Vagina (tissue), 2 donors: ENCODE results near the gene CHAT. TPM values are rescaled to one million over a fixed set of nuclear protein-coding genes. Genes with fewer than 3 reads are reported as not detected.
A peak's percentile ranks its signal among the peaks of the same experiment; 100 is the strongest.

ENCODE experiments used
- DNase-seq, 2 donors: peaks; one replicate each; pipeline ENCODE4 v3.0.0-alpha.2; 2017; ENCODE audit errors: extremely low spot score in 2 of 2
- H3K27ac ChIP-seq: fragments of 200-600 bp; sonication (generic); one replicate; pipeline ENCODE4 v1.5.1; 2019
- H3K27me3 ChIP-seq: fragments of 200-600 bp; sonication (generic); one replicate; pipeline ENCODE4 v1.5.1; 2019
- H3K36me3 ChIP-seq, 2 donors: fragments of 200-600 bp; sonication (generic); one replicate each; pipeline ENCODE4 v1.5.1; 2017 to 2019
- H3K4me1 ChIP-seq: fragments of 200-600 bp; sonication (generic); one replicate; pipeline ENCODE4 v1.5.1; 2019
- H3K4me3 ChIP-seq, 2 donors: fragments of 200-600 bp; sonication (generic); 1 replicate in 1 of 2; 2 replicates in 1 of 2; pipeline ENCODE4 v1.5.1; 2016 to 2019
- H3K9me3 ChIP-seq: fragments of 200-600 bp; sonication (generic); one replicate; pipeline ENCODE4 v1.5.1; 2019
- CTCF ChIP-seq, 3 experiments: fragments of 450-650 bp in 2 of 3; fragments of 200-600 bp in 1 of 3; sonication (generic) in 1 of 3; IDR thresholded peaks; one replicate each; pipeline ENCODE4 v1.5.1; 2017 to 2019; ENCODE audit warnings: antibody characterized with exemption in 3 of 3, mild to moderate bottlenecking in 2 of 3, moderate library complexity in 2 of 3
- POLR2A ChIP-seq, 2 donors: fragments of 450-650 bp; IDR thresholded peaks; one replicate each; pipeline ENCODE4 v1.6.1; 2017; ENCODE audit warnings: antibody characterized with exemption in 2 of 2, mild to moderate bottlenecking in 2 of 2, moderate library complexity in 2 of 2
- POLR2AphosphoS5 ChIP-seq, 2 donors: sonication (generic); formaldehyde crosslinking; IDR thresholded peaks; one replicate each; pipeline ENCODE4 v1.9.0; 2017; ENCODE audit warnings: antibody characterized with exemption in 2 of 2, mild to moderate bottlenecking in 2 of 2, low read depth in 1 of 2; ENCODE audit not compliant: insufficient read depth in 1 of 2
- intact Hi-C: fragments of 100-400 bp; cut with DNase I; formaldehyde crosslinking; loops from one replicate; pipeline ENCODE4 v1.15.1; 2023
- total RNA-seq: library from RNA; depleted of rRNA; stranded (reverse); fragments of >200 nt; gene quantifications from one replicate; pipeline ENCODE4 v1.2.3, GENCODE V29; 2016

The CHAT gene
- total RNA-seq, 1 donor from 2014 or later, result not detected

- no peaks in the 10 kb centered on the region for H3K9me3 ChIP-seq
- TF ChIP-seq POLR2AphosphoS5 (IDR thresholded peaks at IDR 0.05; ENCODE audit: insufficient read depth in 1 of 2, low read depth in 1 of 2), result no peak
- no peak for TF ChIP-seq CTCF (IDR thresholded peaks at IDR 0.05)
- TF ChIP-seq POLR2A (IDR thresholded peaks at IDR 0.05), result no peak
- H3K4me1 ChIP-seq, result no peaks in the 10 kb centered on the region
- H3K4me3 ChIP-seq, result no peak overlapping the region
- no peaks in the 10 kb centered on the region for H3K36me3 ChIP-seq
- intact Hi-C loops, result no loop called here
- H3K27ac ChIP-seq, result no peak overlapping the region
- DNase-seq, result peak; percentile 56 to 67
- H3K27me3 ChIP-seq, result no peaks in the 10 kb centered on the region
These were observed 19.8 kb upstream of the CHAT start for GRCh38 chr10:49593998-49594397.

GRCh38 chr10:49594594-49594993, 19.2 kb upstream of the CHAT start:
- Histone ChIP-seq H3K4me3 (no peak overlapping the region), H3K36me3 (no peaks in the 10 kb centered on the region), H3K27ac (no peak overlapping the region), H3K27me3 (no peaks in the 10 kb centered on the region), H3K4me1 (no peaks in the 10 kb centered on the region), H3K9me3 (no peaks in the 10 kb centered on the region)
- DNase-seq, result peak; percentile 25 to 60
- intact Hi-C loops, result no loop called here
- peak; percentile 12 to 53 (median 30) for TF ChIP-seq CTCF (IDR thresholded peaks at IDR 0.05)
- no peak for TF ChIP-seq POLR2A (IDR thresholded peaks at IDR 0.05)
- no peak for TF ChIP-seq POLR2AphosphoS5 (IDR thresholded peaks at IDR 0.05; ENCODE audit: insufficient read depth in 1 of 2, low read depth in 1 of 2)

GRCh38 chr10:49595003-49595712, 18.7 kb upstream of the CHAT start:
- Histone ChIP-seq H3K27ac (no peak overlapping the region), H3K4me1 (no peaks in the 10 kb centered on the region), H3K4me3 (no peak overlapping the region), H3K27me3 (no peaks in the 10 kb centered on the region), H3K36me3 (no peaks in the 10 kb centered on the region), H3K9me3 (no peaks in the 10 kb centered on the region)
- intact Hi-C loops, result no loop called here
- TF ChIP-seq POLR2A (IDR thresholded peaks at IDR 0.05), result no peak
- TF ChIP-seq CTCF (IDR thresholded peaks at IDR 0.05), result no peak
- TF ChIP-seq POLR2AphosphoS5 (IDR thresholded peaks at IDR 0.05; ENCODE audit: insufficient read depth in 1 of 2, low read depth in 1 of 2), result no peak
- peak; percentile 72 to 81 for DNase-seq

GRCh38 chr10:49595713-49596492, 17.9 kb upstream of the CHAT start:
- Histone ChIP-seq H3K4me3 (no peak overlapping the region), H3K27ac (no peak overlapping the region), H3K4me1 (no peaks in the 10 kb centered on the region), H3K27me3 (no peaks in the 10 kb centered on the region), H3K36me3 (no peaks in the 10 kb centered on the region), H3K9me3 (no peaks in the 10 kb centered on the region)
- TF ChIP-seq POLR2A (IDR thresholded peaks at IDR 0.05), result no peak
- no peak for TF ChIP-seq POLR2AphosphoS5 (IDR thresholded peaks at IDR 0.05; ENCODE audit: insufficient read depth in 1 of 2, low read depth in 1 of 2)
- no peak for TF ChIP-seq CTCF (IDR thresholded peaks at IDR 0.05)
- peak; percentile 55 to 83 for DNase-seq
- intact Hi-C loops, result no loop called here

- no peaks in the 10 kb centered on the region for H3K36me3 ChIP-seq
- H3K4me1 ChIP-seq, result no peaks in the 10 kb centered on the region
- no peaks in the 10 kb centered on the region for H3K9me3 ChIP-seq
- H3K27ac ChIP-seq, result no peak overlapping the region
- H3K27me3 ChIP-seq, result no peaks in the 10 kb centered on the region
- no peak for DNase-seq
- TF ChIP-seq POLR2AphosphoS5 (IDR thresholded peaks at IDR 0.05; ENCODE audit: insufficient read depth in 1 of 2, low read depth in 1 of 2) (no peak), CTCF (IDR thresholded peaks at IDR 0.05) (no peak), POLR2A (IDR thresholded peaks at IDR 0.05) (no peak)
- no peak overlapping the region for H3K4me3 ChIP-seq
- intact Hi-C loops, result no loop called here
These were observed 17.4 kb upstream of the CHAT start for GRCh38 chr10:49596493-49596809.
